ENCODE measurements around the gene GNG4. TPM values are rescaled to one million over a fixed set of nuclear protein-coding genes. Genes with fewer than 3 reads are reported as not detected.

GNG4 gene
- total and polyA plus RNA-seq, 9 of the 15 experiments (the other 6 are each of a cell fraction or from before 2014, with no cell fraction given), result 0.06 to 0.58 (median 0.08) TPM; not detected in 4

DNA sequence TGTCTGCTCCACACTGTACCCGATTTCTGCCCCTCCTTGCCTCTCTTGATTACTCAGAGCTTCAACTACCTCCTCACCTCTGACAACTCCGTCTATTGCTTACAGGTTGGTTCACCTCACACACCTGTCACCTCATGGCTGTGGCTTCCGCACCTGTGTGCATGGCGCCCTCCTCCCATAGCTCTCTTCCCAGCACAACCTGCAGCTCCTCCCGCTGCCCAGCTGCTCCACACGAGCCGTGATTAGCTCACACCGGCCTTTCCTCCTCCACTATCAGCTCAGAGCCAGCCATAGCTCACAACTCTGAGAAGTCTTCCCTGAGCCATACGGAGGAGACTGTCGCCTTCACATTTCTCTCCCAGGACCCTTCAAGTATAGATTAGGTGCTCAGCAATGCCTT is 67.5 kb downstream of the GNG4 start (continued):
- TF ChIP-seq, protein P1, sequence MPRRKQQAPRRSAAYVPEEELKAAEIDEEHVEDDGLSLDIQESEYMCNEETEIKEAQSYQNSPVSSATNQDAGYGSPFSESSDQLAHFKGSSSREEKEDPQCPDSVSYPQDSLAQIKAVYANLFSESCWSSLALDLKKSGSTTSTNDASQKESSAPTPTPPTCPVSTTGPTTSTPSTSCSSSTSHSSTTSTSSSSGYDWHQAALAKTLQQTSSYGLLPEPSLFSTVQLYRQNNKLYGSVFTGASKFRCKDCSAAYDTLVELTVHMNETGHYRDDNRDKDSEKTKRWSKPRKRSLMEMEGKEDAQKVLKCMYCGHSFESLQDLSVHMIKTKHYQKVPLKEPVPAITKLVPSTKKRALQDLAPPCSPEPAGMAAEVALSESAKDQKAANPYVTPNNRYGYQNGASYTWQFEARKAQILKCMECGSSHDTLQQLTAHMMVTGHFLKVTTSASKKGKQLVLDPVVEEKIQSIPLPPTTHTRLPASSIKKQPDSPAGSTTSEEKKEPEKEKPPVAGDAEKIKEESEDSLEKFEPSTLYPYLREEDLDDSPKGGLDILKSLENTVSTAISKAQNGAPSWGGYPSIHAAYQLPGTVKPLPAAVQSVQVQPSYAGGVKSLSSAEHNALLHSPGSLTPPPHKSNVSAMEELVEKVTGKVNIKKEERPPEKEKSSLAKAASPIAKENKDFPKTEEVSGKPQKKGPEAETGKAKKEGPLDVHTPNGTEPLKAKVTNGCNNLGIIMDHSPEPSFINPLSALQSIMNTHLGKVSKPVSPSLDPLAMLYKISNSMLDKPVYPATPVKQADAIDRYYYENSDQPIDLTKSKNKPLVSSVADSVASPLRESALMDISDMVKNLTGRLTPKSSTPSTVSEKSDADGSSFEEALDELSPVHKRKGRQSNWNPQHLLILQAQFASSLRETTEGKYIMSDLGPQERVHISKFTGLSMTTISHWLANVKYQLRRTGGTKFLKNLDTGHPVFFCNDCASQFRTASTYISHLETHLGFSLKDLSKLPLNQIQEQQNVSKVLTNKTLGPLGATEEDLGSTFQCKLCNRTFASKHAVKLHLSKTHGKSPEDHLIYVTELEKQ (CRISPR knock-in tag; IDR thresholded peaks at IDR 0.05), result no peak

DNA sequence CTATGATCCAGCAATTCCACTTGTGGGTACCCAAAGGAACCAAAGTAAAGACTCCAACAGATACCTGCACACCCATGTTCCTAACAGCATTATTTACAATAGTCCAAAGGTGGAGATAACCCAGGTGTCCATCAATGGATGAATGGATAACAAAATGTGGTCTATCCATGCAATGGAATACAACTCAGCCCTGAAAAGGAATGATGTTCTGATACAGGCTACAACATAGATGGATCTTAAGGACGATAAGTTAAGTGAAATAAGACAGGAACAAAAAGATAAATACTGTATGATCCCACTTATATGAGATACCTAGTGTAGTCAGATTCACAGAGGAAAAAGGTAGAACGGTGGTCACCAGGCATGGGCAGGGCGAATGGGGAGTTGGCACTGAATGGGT is 69.7 kb downstream of the GNG4 start:
- intact Hi-C loops (cut with micrococcal nuclease), result no loop called here
- no peaks in the 10 kb centered on the region for H3K9me3 ChIP-seq (replicated peaks; ENCODE audit: control insufficient read depth, insufficient read depth, low read depth, low read length)
- CTCF ChIA-PET (ENCODE audit: low intra/inter-chr PET ratio), result no interaction called here
- no peak for FAIRE-seq
- no peaks in the 10 kb centered on the region; the same call in 1 of the 2 replicates for H4K20me1 ChIP-seq (replicated peaks; ENCODE audit: control insufficient read depth, insufficient read depth, low read length)
- in situ Hi-C loops (cut with MboI), result no loop called here
- no peaks in the 10 kb centered on the region for H3K4me1 ChIP-seq (replicated peaks in 1 of 2; ENCODE audit: control insufficient read depth in 2 of 2, insufficient read depth in 2 of 2, low read length in 2 of 2)
- POLR2A ChIA-PET, result no interaction called here
- H3K36me3 ChIP-seq (ENCODE audit: control insufficient read depth, insufficient read depth, low read length), result no peaks in the 10 kb centered on the region
- DNase-seq (ENCODE audit: extremely low read depth in 1 of 4, low spot score in 3 of 4), result no peak
- H2AFZ ChIP-seq (ENCODE audit: low read depth, low read length), result no peak overlapping the region
- no TSS peak for BruUV-seq (replicated peaks)
- TF ChIP-seq, protein P2, sequence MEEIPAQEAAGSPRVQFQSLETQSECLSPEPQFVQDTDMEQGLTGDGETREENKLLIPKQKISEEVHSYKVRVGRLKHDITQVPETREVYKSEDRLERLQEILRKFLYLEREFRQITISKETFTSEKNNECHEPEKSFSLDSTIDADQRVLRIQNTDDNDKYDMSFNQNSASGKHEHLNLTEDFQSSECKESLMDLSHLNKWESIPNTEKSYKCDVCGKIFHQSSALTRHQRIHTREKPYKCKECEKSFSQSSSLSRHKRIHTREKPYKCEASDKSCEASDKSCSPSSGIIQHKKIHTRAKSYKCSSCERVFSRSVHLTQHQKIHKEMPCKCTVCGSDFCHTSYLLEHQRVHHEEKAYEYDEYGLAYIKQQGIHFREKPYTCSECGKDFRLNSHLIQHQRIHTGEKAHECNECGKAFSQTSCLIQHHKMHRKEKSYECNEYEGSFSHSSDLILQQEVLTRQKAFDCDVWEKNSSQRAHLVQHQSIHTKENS (CRISPR knock-in tag; IDR thresholded peaks at IDR 0.05), result no peak
- peak; percentile 80 for TF ChIP-seq ZNF146 (CRISPR knock-in tag; IDR thresholded peaks at IDR 0.05; ENCODE audit: unreplicated experiment)
- no peak for ATAC-seq
- no peak overlapping the region for H3K27ac ChIP-seq (ENCODE audit: extremely low read depth, low read depth, low read length)
- H3K9me1 ChIP-seq (ENCODE audit: control insufficient read depth, insufficient read depth, low read length), result no peaks in the 10 kb centered on the region
- H3K4me3 ChIP-seq, result no peak overlapping the region
- H3K79me2 ChIP-seq (ENCODE audit: control insufficient read depth, insufficient read depth, low read length), result no peaks in the 10 kb centered on the region
- peaks cover 35 to 51% of the 10 kb centered on the region in 2 experiments for H3K27me3 ChIP-seq (ENCODE audit: control insufficient read depth in 2 of 2, insufficient read depth in 2 of 2, low read length in 2 of 2)
- H3K9ac ChIP-seq (ENCODE audit: insufficient read depth in 1 of 2, low read depth in 2 of 2, low read length in 2 of 2), result no peak overlapping the region
- no peak overlapping the region for H3K4me2 ChIP-seq (ENCODE audit: insufficient read depth, low read length)
- 1% methylated on average over 3 of the region's 3 CpGs for WGBS (ENCODE audit: insufficient coverage, low coverage, missing lambda C conversion rate)

All from K562 (cell line).